ENCODE results near the gene ARFGAP3.

The ARFGAP3 gene

GRCh38 chr22:42860968-42861367 is 3.9 kb upstream of the ARFGAP3 start:
- peak; percentile 94 for DNase-seq

GRCh38 chr22:42857845-42858481 is 890 bp upstream of the ARFGAP3 start:
- peak; percentile 89 for DNase-seq

GRCh38 chr22:42856179-42856864 is 751 bp downstream of the ARFGAP3 start:
- DNase-seq = peak; percentile 27

GRCh38 chr22:42855721-42856120 is 1.4 kb downstream of the ARFGAP3 start:
- no peak for DNase-seq

- no peak for DNase-seq
Observed at GRCh38 chr22:42855211-42855610, 1.9 kb downstream of the ARFGAP3 start.

- no peak for DNase-seq
Observed at GRCh38 chr22:42848941-42849550, 8.0 kb downstream of the ARFGAP3 start.

GRCh38 chr22:42847110-42847509 is 10.0 kb downstream of the ARFGAP3 start:
- no peak for DNase-seq

- DNase-seq = no peak
Observed at GRCh38 chr22:42844756-42845155, 12.3 kb downstream of the ARFGAP3 start.

- DNase-seq = no peak
Observed at GRCh38 chr22:42842658-42843370, 14.3 kb downstream of the ARFGAP3 start.

- DNase-seq = no peak
Observed at GRCh38 chr22:42841444-42841843, 15.6 kb downstream of the ARFGAP3 start.

- DNase-seq = no peak
Observed at GRCh38 chr22:42837556-42837955, 19.5 kb downstream of the ARFGAP3 start.

GRCh38 chr22:42836026-42836425 is 21.0 kb downstream of the ARFGAP3 start:
- DNase-seq = no peak

- no peak for DNase-seq
Observed at GRCh38 chr22:42834177-42834949, 22.7 kb downstream of the ARFGAP3 start.

GRCh38 chr22:42833104-42833503 is 24.0 kb downstream of the ARFGAP3 start:
- DNase-seq = no peak

- DNase-seq = no peak
Observed at GRCh38 chr22:42831712-42832111, 25.4 kb downstream of the ARFGAP3 start.

GRCh38 chr22:42830161-42830560 is 26.9 kb downstream of the ARFGAP3 start:
- DNase-seq = no peak

- no peak for DNase-seq
Observed at GRCh38 chr22:42829302-42829701, 27.8 kb downstream of the ARFGAP3 start.

- DNase-seq = no peak
Observed at GRCh38 chr22:42825796-42826195, 31.3 kb downstream of the ARFGAP3 start.

- no peak for DNase-seq
Observed at GRCh38 chr22:42821386-42821785, 35.7 kb downstream of the ARFGAP3 start.

GRCh38 chr22:42820045-42820763 is 36.9 kb downstream of the ARFGAP3 start:
- no peak for DNase-seq

GRCh38 chr22:42819412-42820044 is 37.5 kb downstream of the ARFGAP3 start:
- no peak for DNase-seq

GRCh38 chr22:42817556-42817955 is 39.5 kb downstream of the ARFGAP3 start:
- no peak for DNase-seq
